Measurements from ENCODE around the gene IGSF21. TPM values are rescaled to one million over a fixed set of nuclear protein-coding genes. Genes with fewer than 3 reads are reported as not detected.

IGSF21 gene
- total RNA-seq, 1 donor from 2014 or later: 0.94 TPM

DNA sequence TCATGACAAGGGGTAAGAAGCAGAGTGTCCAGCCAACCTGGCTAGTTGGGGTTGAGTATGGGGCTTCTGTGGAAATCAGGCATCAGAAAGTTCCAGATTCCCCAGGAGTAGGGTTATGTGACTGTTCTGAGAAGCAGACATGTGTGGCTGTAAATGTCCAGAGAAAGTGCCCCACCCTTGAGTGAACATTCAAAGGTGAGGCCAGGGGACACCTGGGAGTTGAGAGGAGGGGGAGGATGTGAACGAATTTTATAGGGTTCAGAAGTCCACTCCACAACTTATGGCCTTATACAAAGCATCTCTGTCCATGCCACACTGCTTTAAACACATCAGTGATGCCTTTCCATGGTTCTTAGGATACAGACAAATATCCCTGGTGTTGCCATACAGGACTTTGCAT, 133.3 kb downstream of the IGSF21 start:
- Mint-ChIP-seq H3K36me3 (no peaks in the 10 kb centered on the region), H3K9me3 (no peaks in the 10 kb centered on the region), H3K27me3 (peaks cover 61% of the 10 kb centered on the region), H3K27ac (no peak overlapping the region), H3K4me3 (no peak overlapping the region), H3K4me1 (ENCODE audit: unreplicated experiment) (no peaks in the 10 kb centered on the region)
- DNase-seq (ENCODE audit: extremely low spot score, unreplicated experiment): no peak
- TF ChIP-seq, protein P1, sequence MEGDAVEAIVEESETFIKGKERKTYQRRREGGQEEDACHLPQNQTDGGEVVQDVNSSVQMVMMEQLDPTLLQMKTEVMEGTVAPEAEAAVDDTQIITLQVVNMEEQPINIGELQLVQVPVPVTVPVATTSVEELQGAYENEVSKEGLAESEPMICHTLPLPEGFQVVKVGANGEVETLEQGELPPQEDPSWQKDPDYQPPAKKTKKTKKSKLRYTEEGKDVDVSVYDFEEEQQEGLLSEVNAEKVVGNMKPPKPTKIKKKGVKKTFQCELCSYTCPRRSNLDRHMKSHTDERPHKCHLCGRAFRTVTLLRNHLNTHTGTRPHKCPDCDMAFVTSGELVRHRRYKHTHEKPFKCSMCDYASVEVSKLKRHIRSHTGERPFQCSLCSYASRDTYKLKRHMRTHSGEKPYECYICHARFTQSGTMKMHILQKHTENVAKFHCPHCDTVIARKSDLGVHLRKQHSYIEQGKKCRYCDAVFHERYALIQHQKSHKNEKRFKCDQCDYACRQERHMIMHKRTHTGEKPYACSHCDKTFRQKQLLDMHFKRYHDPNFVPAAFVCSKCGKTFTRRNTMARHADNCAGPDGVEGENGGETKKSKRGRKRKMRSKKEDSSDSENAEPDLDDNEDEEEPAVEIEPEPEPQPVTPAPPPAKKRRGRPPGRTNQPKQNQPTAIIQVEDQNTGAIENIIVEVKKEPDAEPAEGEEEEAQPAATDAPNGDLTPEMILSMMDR (conservative IDR thresholded peaks at IDR 0.05): no peak

GRCh38 chr1:18241891-18242290, 134.3 kb downstream of the IGSF21 start:
- Mint-ChIP-seq H3K9me3 (no peaks in the 10 kb centered on the region), H3K27me3 (peaks cover 52% of the 10 kb centered on the region), H3K4me1 (ENCODE audit: unreplicated experiment) (no peaks in the 10 kb centered on the region)

DNA sequence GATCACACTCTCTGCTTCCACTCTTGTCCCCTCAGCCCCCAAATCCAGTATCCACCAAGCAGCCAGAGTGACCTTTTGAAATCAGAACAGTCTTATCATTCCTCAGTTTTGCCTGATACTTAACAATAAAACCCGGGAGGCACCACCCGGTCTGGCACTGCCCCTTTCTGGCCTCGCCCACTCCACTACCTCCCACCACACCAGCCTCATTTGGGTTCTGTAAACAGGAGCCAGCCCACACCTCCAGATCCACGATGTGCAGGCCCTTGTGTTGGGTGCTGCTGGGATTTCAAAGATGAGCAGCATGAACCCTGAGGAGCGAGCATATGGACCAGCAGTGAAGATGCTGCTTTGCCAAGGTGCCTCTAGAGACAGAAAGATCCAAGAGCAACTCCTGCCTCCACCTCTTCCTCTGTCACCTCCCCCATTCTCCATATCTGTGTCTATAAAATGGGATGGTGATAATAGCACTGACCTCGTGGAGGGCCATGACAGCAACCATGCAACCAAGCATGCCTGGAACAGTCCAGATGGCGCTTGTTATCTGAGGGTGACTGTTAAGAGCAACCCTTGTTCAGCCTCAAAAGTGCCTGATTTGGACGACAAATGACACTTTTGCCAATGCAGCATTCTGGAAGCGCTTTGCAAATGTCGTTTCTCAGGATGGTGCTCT, 136.0 kb downstream of the IGSF21 start:
- Mint-ChIP-seq H3K27ac (no peak overlapping the region), H3K4me1 (ENCODE audit: unreplicated experiment) (no peaks in the 10 kb centered on the region), H3K4me3 (no peak overlapping the region), H3K36me3 (no peaks in the 10 kb centered on the region), H3K27me3 (peaks cover 45% of the 10 kb centered on the region), H3K9me3 (no peaks in the 10 kb centered on the region)
- DNase-seq (ENCODE audit: extremely low spot score, unreplicated experiment): no peak
- TF ChIP-seq, protein P1 (conservative IDR thresholded peaks at IDR 0.05): no peak

More at GRCh38 chr1:18241891-18242290, 134.3 kb downstream of the IGSF21 start:
- no peak for DNase-seq (ENCODE audit: extremely low spot score, unreplicated experiment)
- TF ChIP-seq, protein P1 (conservative IDR thresholded peaks at IDR 0.05): no peak
- Mint-ChIP-seq H3K27ac (no peak overlapping the region), H3K4me3 (no peak overlapping the region), H3K36me3 (no peaks in the 10 kb centered on the region)

DNA sequence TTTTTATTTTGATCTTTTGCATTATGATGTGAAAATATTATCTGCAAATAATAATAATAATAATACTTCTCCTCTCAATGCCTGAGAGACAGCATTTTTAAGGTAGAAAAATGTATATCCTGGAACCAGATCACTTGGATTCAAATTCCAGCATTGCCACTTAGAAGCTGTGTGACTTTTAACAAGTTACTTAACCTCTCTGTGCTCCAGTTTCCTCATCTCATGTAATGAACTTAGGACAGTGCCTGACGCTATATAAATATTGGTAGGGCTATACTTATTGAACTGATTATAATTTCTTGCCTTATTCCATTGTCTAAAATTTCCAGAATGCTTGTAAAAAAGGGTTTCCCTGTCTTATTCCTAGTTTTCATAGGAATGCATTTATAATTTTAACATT, 137.2 kb downstream of the IGSF21 start:
- no peaks in the 10 kb centered on the region for H3K4me1 Mint-ChIP-seq (ENCODE audit: unreplicated experiment)
- no peak for DNase-seq (ENCODE audit: extremely low spot score, unreplicated experiment)
- H3K9me3 Mint-ChIP-seq: no peaks in the 10 kb centered on the region
- TF ChIP-seq, protein P1 (conservative IDR thresholded peaks at IDR 0.05): no peak
- H3K27ac Mint-ChIP-seq: no peak overlapping the region
- H3K4me3 Mint-ChIP-seq: no peak overlapping the region
- H3K36me3 Mint-ChIP-seq: no peaks in the 10 kb centered on the region
- peaks cover 42% of the 10 kb centered on the region for H3K27me3 Mint-ChIP-seq

DNA sequence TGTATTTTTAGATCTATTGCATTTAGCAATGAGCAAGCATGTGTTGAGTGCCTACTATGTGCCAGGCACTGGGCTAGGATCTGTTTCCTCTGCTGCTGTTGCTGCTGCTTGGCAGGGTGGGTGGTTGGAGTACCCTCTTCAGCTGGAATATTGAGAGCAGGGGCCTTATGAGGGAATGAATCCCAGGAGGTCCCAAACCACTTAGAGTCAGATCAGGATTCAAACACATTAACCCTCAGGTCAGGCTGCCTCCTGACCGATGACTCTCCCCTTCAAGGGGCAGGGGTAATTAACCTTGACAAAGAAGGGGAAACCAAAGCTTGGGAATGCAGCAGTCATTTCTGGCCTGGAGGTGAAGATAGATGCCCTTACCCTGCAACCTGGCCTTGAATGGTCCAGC, 138.0 kb downstream of the IGSF21 start:
- H3K4me1 Mint-ChIP-seq (ENCODE audit: unreplicated experiment): no peaks in the 10 kb centered on the region
- no peak for DNase-seq (ENCODE audit: extremely low spot score, unreplicated experiment)
- H3K9me3 Mint-ChIP-seq: no peaks in the 10 kb centered on the region
- H3K27me3 Mint-ChIP-seq: peaks cover 41% of the 10 kb centered on the region
- no peak overlapping the region for H3K27ac Mint-ChIP-seq
- H3K4me3 Mint-ChIP-seq: no peak overlapping the region
- no peaks in the 10 kb centered on the region for H3K36me3 Mint-ChIP-seq
- TF ChIP-seq, protein P1 (conservative IDR thresholded peaks at IDR 0.05): no peak
